Spinal cord (tissue), 10 donors: Measurements from ENCODE around the gene CD86. TPM values are rescaled to one million over a fixed set of nuclear protein-coding genes. Genes with fewer than 3 reads are reported as not detected.
A peak's percentile ranks its signal among the peaks of the same experiment; 100 is the strongest.

ENCODE experiments used
- DNase-seq, 6 donors: peaks; one replicate each; pipeline versions ENCODE4 v3.0.0 to v3.0.0-alpha.2; 2013 to 2015; ENCODE audit warnings: low spot score in 6 of 6, low read depth in 4 of 6
- H3K27ac ChIP-seq: one replicate; pipeline ENCODE4 v1.5.1; 2013; ENCODE audit warnings: low read depth, low read length, control low read depth
- H3K27me3 ChIP-seq: one replicate; pipeline ENCODE4 v1.6.1; 2013; ENCODE audit warnings: low read length; ENCODE audit not compliant: control insufficient read depth, insufficient read depth
- H3K36me3 ChIP-seq: one replicate; pipeline ENCODE4 v1.6.1; 2013; ENCODE audit warnings: low read length; ENCODE audit not compliant: control insufficient read depth, insufficient read depth
- H3K4me1 ChIP-seq: one replicate; pipeline ENCODE4 v1.6.1; 2013; ENCODE audit warnings: low read length; ENCODE audit not compliant: control insufficient read depth, insufficient read depth
- H3K4me3 ChIP-seq: one replicate; pipeline ENCODE4 v1.5.1; 2013; ENCODE audit warnings: low read depth, low read length, control low read depth
- H3K9me3 ChIP-seq: one replicate; pipeline ENCODE4 v1.6.1; 2013; ENCODE audit warnings: low read length; ENCODE audit not compliant: control insufficient read depth, insufficient read depth
- WGBS: methylation state at CpG from one replicate; pipeline ENCODE4 v1.1.5; 2013; ENCODE audit warnings: missing lambda C conversion rate; ENCODE audit not compliant: insufficient coverage; 5-methylcytosine and 5-hydroxymethylcytosine counted together
- long read RNA-seq, 4 donors: transcript quantifications; one replicate each; lab custom pipeline, GENCODE V29; 2026
- polyA plus RNA-seq, 2 donors: library from polyadenylated mRNA; unstranded; fragments of 120-200 nt; gene quantifications; one replicate each; pipeline ENCODE4 v1.2.1, GENCODE V29; 2013; ENCODE audit not compliant: insufficient read length in 2 of 2
- total RNA-seq, 2 donors: library from RNA; depleted of rRNA in 1 of 2; stranded (reverse); fragments of 120-200 nt in 1 of 2; fragments of >200 nt in 1 of 2; gene quantifications; one replicate each; pipeline versions ENCODE4 v1.2.3 to v1.2.4, GENCODE V29; 2013 to 2014
- donor health status: healthy.

CD86 gene, protein sequence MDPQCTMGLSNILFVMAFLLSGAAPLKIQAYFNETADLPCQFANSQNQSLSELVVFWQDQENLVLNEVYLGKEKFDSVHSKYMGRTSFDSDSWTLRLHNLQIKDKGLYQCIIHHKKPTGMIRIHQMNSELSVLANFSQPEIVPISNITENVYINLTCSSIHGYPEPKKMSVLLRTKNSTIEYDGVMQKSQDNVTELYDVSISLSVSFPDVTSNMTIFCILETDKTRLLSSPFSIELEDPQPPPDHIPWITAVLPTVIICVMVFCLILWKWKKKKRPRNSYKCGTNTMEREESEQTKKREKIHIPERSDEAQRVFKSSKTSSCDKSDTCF
- 10 to 100 TPM in 1 of 2 donors, 1 to 10 TPM in 1; 3.6 to 10.9 TPM for total RNA-seq
- polyA plus RNA-seq = 1 to 10 TPM; 3.2 to 3.8 TPM
- long read RNA-seq, donor 1, partial matches to known transcripts = 0 of 1 reads
- long read RNA-seq, donor 1, other reads (novel, unspliced or antisense) = 0 of 1 reads
- long read RNA-seq, donor 2 = 0 reads
- long read RNA-seq, donor 3, partial matches to known transcripts = 0 of 1 reads
- long read RNA-seq, donor 3, other reads (novel, unspliced or antisense) = 0 of 1 reads
- long read RNA-seq, donor 4, partial matches to known transcripts = 0 of 3 reads
- long read RNA-seq, donor 4, other reads (novel, unspliced or antisense) = 0 of 3 reads

DNA sequence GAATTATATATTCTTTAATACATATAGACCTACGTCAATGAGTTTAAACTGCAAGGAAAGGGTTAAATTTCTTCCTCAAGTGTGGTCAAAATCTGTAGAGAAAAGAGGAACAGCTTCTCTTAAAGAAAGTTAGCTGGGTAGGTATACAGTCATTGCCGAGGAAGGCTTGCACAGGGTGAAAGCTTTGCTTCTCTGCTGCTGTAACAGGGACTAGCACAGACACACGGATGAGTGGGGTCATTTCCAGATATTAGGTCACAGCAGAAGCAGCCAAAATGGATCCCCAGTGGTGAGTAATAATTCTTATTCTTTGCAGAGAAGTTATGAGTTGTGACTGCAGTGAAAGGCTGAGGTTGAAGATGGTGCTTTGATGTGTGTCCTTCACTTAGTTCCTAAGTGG, at the start of gene CD86:
Gene CD86 (plus strand): TSS at position 148 of the 400 bp plus-strand sequence. CDS start 128 bp downstream, at position 276.
- H3K27me3 ChIP-seq = no peaks in the 10 kb centered on the region
- H3K27ac ChIP-seq = no peak within 1 kb of the TSS
- no peaks in the 10 kb centered on the region for H3K36me3 ChIP-seq
- H3K9me3 ChIP-seq = no peaks in the 10 kb centered on the region
- 39% methylated on average over 2 of the region's 3 CpGs for WGBS
- H3K4me1 ChIP-seq = no peaks in the 10 kb centered on the region
- DNase-seq = peak in 1 of 6 donors; percentile 1
- H3K4me3 ChIP-seq = no peak within 1 kb of the TSS

DNA sequence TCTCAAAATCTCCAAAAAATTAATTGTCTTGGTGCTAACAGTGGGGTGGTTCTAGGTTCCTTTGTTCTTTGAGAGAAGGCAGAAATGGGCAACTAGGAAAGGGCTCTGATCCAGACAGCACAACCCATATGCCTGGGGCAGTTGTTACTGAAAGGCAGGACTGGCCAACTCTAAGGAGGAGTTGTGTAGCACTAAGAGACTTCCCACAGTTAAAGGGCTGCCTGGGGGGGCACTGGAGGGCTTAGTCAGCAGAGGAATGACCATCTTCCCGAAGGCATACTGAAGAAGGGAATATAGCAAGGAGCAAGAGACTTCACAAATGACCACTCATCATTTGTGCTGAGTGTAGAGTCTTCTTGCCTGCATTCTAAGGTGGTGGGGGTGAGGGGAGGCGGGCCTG, 48.9 kb upstream of the CD86 start:
- WGBS = no CpG with 5 or more reads among the region's 2 CpGs
- Histone ChIP-seq H3K36me3 (no peaks in the 10 kb centered on the region), H3K4me3 (no peak overlapping the region), H3K9me3 (no peaks in the 10 kb centered on the region), H3K4me1 (no peaks in the 10 kb centered on the region), H3K27me3 (no peaks in the 10 kb centered on the region), H3K27ac (no peak overlapping the region)
- DNase-seq = no peak

DNA sequence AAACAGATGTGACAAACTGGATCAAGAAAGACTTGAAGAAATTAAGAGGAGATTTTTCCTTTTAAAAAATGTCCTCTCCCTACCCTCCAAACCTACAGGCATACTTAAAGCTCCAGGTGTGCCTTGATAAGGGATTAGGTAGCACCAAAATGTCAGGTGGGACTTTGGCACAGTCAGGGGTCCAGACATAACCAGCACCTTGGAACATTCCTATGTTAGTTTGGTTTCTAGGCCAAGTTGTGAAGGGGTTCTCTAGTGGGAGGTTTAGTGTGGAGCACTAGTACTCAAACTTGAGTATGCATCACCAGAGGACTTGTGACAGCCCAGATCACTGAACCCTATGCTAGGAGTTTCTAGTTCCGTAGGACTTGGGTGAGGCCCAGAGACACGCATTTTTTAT, 47.0 kb upstream of the CD86 start:
- no peak overlapping the region for H3K27ac ChIP-seq
- no peak overlapping the region for H3K4me3 ChIP-seq
- WGBS = no CpG with 5 or more reads among the region's 2 CpGs
- no peaks in the 10 kb centered on the region for H3K36me3 ChIP-seq
- H3K9me3 ChIP-seq = no peaks in the 10 kb centered on the region
- no peak for DNase-seq
- H3K27me3 ChIP-seq = no peaks in the 10 kb centered on the region
- H3K4me1 ChIP-seq = no peaks in the 10 kb centered on the region

DNA sequence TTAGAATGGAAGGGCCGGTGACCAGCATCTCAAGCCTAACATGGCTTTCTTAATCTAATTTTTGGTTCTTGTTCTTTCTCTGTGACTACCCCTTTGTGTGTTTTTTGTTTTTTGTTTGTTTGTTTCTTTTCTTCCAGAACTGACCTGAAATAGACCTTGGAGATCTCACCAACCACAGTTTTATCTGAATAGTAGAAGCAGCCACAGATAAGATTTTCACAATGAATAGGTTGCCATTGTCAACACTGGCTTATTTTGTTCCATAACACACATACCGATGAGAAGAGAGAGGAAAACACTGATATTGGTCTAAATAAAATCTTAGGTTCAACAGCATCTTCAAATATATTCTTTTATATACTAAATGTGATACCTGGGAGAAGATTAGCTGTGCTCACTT, 44.7 kb upstream of the CD86 start:
- Histone ChIP-seq H3K27ac (no peak overlapping the region), H3K27me3 (no peaks in the 10 kb centered on the region), H3K36me3 (no peaks in the 10 kb centered on the region), H3K4me1 (no peaks in the 10 kb centered on the region), H3K4me3 (no peak overlapping the region), H3K9me3 (no peaks in the 10 kb centered on the region)
- no peak for DNase-seq
- WGBS = no CpG with 5 or more reads among the region's 2 CpGs

DNA sequence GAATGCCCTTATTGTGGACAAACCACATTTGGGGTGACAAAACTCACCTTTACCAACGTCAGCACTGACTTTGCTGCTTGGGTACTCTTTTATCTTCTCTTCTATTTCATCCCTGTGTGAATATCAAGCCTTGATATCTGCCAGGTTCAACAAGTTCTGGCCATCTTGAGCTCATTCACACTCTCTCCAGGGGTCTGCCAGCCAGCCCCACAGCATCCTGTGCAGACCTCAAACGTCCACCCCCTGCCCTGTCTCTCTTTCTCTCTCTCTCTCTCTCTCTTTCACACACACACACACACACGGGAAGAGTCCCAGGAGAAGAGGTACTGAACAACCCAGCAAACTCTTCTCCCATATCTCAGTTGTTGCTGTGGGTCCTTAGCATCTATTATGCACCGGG, 43.8 kb upstream of the CD86 start:
- Histone ChIP-seq H3K36me3 (no peaks in the 10 kb centered on the region), H3K4me1 (no peaks in the 10 kb centered on the region), H3K4me3 (no peak overlapping the region), H3K27me3 (no peaks in the 10 kb centered on the region), H3K9me3 (no peaks in the 10 kb centered on the region), H3K27ac (no peak overlapping the region)
- no peak for DNase-seq
- WGBS = 50% methylated on average over 4 of the region's 4 CpGs

DNA sequence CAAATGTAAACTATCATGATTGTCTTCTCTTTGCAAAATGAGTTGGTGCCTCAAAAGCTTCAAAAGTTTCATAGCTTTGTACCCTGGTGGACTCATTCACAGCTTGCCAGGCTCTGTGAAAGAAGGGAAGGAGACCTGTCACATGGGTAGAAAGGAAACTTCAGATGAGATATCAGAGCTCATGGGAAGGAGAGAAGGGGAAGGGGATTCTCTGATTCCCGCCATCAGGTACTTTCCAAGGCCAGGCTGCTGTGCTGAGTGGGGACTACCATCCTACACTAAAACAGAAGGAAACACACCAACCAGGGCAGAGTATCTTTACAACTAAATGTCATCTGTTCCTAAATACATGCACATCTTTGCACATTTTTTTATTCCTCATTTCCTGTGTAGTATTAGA, 42.3 kb upstream of the CD86 start:
- WGBS = no CpG with 5 or more reads among the region's 1 CpG
- H3K36me3 ChIP-seq = no peaks in the 10 kb centered on the region

DNA sequence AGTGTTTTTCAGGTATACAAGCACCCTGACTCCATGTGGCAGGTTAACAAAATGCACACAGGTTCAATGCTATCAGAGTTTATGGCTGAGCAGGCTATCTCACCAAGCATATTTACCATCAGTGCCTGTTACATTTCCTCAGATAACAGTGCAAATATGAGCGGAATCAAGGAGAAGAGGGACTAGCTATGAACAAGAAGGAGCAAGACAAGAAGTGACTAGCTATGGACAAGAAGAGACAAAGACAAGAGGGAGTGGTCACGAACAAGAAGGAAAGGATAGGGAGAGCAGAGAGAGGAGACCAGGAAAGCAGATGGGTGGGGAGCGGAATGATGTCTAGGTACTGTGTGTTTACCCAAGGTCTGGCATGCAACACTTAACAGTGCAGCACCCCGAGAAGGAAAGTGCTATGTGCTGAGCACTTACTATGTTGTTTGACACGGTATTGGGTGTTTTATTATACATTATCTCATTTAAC, 41.7 kb upstream of the CD86 start:
- Histone ChIP-seq H3K4me3 (no peak overlapping the region), H3K9me3 (no peaks in the 10 kb centered on the region), H3K27ac (no peak overlapping the region), H3K4me1 (no peaks in the 10 kb centered on the region), H3K27me3 (no peaks in the 10 kb centered on the region), H3K36me3 (no peaks in the 10 kb centered on the region)
- no peak for DNase-seq
- 89% methylated on average over 3 of the region's 5 CpGs for whole genome bisulfite sequencing

More for the DNA sequence above, 42.3 kb upstream of the CD86 start:
- no peak for DNase-seq
- Histone ChIP-seq H3K27ac (no peak overlapping the region), H3K9me3 (no peaks in the 10 kb centered on the region), H3K4me1 (no peaks in the 10 kb centered on the region), H3K4me3 (no peak overlapping the region), H3K27me3 (no peaks in the 10 kb centered on the region)

DNA sequence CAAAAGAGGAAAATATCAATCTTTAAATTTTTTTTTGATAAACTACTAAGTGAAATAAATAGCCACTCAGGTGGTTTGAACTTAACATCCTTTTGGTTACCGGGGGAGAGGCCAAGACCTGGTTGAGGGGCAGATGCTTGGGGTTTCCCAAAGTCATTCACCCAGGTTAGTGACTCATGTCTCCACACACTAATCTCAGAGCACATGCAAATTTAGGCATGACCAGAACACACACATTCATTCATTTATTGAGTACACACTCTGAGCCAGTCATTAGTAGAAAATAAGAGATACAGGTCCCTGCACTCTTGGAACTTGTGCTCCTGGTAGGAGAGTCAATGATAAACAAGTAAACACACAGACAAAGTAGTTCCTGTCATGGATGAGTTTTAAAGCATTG, 40.4 kb upstream of the CD86 start:
- no peaks in the 10 kb centered on the region for H3K4me1 ChIP-seq
- no CpG with 5 or more reads among the region's 1 CpG for WGBS

DNA sequence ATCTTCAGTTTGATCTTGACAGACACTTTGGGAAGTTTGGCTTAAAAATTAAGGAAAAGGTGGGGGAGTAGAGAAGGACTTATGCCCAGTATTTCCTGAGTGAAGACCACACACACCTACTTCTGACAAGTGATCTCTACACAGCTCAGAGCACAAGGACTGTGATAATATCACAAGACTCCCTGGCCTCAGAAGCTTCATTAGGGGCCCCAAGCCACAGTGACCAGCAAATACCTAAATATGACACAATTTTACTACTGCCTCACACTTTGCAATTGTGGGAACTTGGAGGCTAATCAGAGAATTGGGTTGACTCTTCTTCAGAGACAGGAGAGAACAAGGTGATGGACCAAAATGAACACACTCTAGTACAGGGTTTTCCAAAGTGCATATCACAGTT, 35.7 kb upstream of the CD86 start:
- H3K27me3 ChIP-seq = peaks cover 9% of the 10 kb centered on the region
- H3K27ac ChIP-seq = no peak overlapping the region
- no peaks in the 10 kb centered on the region for H3K9me3 ChIP-seq
- no peaks in the 10 kb centered on the region for H3K36me3 ChIP-seq
- DNase-seq = no peak
- H3K4me1 ChIP-seq = peaks cover 5% of the 10 kb centered on the region
- no peak overlapping the region for H3K4me3 ChIP-seq

More for the DNA sequence above, 40.4 kb upstream of the CD86 start:
- Histone ChIP-seq H3K36me3 (no peaks in the 10 kb centered on the region), H3K4me3 (no peak overlapping the region), H3K9me3 (no peaks in the 10 kb centered on the region), H3K27me3 (no peaks in the 10 kb centered on the region), H3K27ac (no peak overlapping the region)
- DNase-seq = no peak

DNA sequence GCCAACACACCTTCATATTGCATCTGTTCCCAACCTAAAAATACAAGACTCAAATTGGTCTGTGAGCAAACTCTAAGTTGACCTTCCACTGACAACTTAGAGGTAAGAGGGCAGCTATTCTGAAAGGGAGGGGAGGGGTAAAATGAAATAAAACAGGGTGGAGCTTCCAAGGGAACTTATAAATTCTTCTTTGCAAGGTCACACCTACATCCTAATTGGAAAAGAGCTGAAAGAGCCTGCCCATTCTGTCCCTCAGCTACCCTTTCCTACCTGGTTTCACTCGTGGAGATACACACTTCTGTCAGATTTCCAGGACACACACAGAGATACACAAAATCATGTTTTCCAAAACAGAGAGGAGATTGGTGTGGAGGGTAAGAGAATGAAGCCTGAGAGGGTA, 34.1 kb upstream of the CD86 start:
- Histone ChIP-seq H3K9me3 (no peaks in the 10 kb centered on the region), H3K36me3 (no peaks in the 10 kb centered on the region), H3K27ac (no peak overlapping the region), H3K4me3 (no peak overlapping the region), H3K4me1 (peaks cover 5% of the 10 kb centered on the region), H3K27me3 (peaks cover 9% of the 10 kb centered on the region)
- WGBS = no CpG with 5 or more reads among the region's 1 CpG
- no peak for DNase-seq
